ENCODE results near the gene CCDC106.

Gene CCDC106

DNA sequence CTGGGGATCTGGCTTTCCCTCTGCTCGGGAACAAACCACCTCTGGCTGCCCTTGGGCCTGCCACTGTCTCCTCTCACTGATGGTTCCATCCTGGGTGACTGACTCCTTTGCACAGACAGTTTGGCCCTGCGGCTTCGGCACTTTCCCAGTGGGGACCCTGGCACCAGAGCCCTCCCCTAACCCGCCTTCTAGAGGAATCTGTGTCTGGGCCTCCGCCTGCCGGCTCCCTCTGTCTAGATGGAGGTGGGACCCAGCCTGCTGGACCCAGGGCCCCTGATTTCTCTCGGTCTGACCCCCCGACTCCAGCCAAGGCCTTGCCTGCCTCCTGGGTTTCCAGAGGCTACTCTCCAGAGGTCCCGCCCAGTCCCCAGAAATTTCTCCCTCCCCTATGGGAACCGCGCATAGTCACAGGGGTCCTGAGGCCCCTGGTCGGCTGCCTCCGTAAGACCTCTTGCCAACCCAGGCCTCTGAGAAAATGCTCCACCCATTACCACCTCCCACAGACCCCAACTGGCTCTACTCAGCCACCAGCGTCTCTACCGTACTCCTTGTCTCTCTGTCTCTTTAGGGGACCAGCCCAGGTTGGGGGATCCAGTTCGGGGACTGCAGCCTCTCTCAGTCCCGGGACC, 2.7 kb downstream of the CCDC106 start:
- no peak for DNase-seq

DNA sequence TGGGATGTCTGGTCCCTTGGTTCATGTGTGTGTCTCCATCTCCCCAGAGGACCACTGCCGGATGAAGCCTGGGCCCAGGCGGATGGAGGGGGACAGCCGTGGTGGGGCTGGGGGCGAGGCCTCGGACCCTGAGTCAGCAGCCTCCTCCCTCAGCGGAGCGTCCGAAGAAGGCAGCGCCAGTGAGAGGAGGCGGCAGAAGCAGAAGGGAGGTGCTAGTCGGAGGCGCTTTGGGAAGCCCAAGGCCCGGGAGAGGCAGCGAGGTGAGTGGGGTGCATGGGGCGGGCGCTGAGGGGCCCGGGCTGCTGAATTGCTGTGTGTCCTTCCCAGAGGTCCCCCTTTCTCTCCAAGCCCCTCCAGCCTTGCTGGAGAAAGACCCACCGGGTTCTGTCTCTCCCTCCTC, 3.2 kb downstream of the CCDC106 start:
- no peak for DNase-seq

DNA sequence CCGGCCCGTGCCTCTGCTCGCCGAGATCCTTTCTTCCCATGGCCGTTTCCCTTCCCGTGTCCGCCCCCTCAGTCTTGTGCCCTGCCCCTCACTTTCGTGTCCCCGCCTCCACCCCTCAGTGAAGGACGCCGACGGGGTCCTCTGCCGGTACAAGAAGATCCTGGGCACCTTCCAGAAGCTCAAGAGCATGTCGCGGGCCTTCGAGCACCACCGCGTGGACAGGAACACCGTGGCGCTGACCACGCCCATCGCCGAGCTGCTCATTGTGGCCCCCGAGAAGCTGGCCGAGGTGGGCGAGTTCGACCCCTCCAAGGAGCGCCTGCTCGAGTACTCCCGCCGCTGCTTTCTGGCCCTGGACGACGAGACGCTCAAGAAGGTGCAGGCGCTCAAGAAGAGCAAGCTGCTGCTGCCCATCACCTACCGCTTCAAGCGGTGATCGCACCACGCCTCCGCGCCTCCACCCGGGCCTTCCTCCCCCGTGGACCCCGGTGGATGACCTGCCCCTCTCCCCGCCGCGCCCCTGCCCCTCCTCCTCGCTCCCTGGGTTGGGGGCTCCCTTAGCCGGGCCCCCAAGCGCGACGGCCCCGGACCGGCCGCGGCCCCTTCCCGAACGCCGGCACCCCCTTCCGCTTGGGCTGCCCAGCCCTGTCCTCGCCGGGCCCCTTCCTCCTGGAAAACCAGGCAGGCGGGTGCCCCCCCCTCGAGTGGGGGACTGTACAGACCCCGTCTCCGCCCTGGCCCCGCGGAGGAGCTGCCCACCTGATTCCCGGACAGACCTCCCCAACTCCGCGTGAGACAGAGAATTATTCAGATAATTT, 4.5 kb downstream of the CCDC106 start:
- no peak for DNase-seq

DNA sequence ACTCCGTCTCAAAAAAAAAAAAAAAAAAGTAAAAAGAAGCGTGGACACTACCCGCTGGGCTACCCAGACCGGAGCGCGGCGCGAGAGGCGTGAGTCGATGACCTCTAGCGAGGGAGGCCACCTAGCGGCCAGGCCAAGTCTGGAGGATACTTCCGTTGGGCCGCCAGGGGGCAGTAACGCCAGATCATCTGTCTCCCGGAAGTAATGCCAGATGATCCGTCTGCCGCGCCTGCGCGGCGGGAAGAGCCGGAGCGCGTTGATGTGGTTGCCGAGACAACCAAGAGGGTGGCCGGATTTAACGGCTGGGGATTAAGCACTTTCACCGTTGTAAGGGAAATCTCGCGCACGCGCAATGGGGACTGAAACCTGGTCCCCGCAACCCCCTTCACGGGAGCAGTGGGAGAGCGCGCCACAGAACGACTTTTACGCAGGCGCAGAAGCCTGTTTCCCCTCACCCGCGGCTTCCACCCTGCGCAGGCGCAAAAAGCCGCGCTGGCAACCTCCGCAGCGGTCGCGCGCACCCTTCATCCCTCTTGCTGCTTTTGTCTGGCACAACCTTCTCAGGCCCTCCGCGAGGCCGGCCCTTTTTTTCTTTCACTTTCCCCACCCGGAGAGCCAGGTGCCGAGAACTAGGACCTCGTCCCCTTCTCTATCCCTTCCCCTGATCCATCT, 5.8 kb downstream of the CCDC106 start:
- peak; percentile 84 to 100 (median 98) for DNase-seq

DNA sequence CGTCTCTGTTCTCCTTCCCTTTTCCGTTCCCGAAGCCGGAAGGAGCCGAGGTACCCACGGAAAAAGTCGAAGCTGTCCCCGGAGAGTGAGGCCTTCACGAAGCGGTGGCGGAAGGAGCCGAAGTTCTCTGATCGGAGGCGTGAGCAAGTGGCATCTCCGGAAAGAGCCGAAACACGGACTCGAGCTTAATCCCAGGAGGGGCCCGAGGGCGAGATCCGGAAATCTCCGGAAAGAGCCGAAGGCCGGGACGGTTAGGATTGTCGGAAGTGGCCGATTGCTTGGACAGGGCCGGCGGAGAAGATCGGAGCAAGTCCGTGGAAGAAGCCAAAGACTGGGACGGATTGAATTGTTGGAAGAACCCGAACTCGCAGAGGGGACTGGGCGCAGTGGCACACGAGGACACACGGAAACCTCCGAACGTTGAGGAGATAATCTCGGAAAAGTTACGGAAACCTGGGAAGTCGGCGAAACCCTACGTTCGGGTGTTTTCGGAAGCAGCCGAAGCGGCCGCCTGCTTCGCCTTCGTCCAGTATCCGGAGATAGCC, 6.4 kb downstream of the CCDC106 start:
- peak; percentile 87 to 100 (median 99) for DNase-seq

DNA sequence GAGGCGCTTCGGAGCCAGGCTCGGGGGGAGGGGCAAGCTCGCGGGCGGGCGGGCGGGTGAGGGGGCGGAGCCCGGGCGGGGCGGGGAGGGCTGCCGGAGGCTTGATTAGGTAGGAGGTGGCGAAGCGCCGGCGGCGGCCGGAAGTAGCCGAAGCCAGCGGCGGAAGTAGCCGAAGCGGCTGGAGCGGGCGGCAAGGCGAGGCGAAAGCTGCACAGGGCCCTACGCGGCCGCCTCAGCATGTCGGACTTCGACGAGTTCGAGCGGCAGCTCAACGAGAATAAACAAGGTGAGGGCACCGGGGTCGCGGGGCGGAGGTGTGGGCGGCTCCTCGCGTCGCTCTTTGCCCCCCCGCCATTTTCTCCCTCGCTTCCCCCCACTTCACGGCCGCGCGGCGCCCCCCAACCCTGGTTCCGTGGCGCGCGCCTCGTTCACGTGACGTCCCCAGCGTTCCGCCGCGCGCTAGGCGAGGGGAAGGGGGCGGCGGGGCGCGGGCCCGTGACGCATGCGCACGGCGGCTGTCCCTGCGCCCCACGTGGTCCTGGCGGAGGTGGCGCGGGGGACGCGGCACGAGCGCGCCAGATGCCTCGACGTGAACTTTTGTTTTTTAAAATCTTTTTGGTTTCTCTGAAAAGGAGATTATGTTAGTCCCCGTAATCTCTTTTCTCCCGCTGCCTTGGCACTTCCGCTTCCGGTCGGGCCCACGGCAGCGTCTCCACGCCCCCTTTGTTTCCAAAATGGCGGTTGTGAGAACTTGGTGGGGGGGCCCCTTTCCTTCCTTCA, 7.0 kb downstream of the CCDC106 start, which contains the start of gene U2AF2:
Gene U2AF2, plus strand, starts transcription at position 168 of the 780 bp plus-strand sequence. Its CDS starts 70 bp downstream, at position 238.
- DNase-seq = peak in 12 of 14 donors; percentile 68 to 98 (median 97)

DNA sequence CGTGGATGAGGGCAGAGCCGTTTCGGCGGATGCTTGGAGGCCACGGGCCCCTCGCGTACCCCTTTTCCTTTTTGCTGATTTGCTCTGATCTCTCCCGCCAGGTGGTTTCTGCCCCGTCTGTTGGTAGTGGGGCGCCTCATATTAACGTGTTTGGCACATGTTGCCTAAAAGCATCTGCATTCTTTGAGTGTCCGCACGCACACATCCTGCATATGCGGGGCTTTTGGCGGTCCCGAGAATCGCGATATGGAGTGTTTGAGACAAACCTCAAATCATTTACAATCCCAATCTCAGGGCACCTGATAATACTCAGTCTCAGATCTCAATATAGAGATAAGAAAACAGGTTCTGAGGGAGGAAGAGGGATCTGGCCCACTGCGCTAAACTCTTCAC, 7.6 kb downstream of the CCDC106 start:
- DNase-seq = no peak

DNA sequence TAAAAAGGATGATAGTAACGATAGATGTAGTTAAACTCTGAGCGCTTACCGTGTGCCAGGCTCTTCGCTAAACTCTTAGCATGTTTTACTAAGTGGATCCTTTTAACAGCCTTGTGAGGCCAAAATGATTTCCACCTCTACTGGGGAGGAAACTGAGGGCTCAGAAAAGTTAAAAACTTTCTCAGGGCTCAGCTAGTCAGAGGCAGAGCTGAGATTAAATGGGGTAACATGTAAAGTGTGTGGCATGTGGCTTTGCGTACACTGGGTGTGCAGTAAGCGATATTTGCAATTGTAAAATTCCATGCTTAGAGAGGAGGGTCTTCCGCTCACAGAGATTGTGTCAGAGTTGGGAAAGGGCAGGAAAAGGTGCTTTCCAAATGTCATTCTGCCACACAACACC, 8.5 kb downstream of the CCDC106 start:
- DNase-seq = no peak

DNA sequence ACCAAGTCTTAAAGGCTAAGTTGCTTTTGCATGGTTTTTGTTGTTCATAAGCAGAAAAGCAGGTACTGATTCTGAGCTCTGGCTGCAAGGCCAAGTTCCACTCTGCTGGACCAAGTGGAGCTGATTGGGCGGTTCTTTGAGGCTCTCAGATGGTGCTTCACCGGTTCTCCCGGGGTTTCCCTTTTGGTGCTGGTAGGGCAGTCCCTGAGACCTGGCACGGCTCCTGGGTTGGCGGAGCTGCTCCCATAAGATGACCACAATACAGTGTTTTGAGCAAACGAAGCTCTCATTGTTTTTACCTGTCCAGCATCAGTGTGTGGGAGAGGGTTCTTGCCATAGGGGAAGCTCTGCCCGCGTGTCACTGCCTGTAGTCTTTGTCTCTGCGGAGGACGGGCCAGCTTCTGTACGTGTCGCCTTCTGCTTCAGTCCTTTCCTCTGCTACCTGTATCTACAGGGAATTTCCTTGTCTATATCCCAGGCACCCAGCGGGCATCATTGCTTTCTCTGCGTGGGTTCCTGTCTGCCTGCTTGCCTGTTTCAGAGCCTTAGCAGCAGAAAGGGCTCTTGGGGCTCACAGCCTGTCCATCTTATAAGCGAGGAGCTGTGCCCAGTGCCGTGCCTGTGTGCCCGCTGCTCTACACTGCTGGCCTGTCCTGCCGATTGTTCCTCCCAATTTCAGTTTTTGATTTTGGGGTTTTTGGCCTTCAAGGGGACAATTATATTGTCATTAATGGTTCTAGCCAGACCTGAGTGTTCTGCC, 9.2 kb downstream of the CCDC106 start:
- no peak for DNase-seq

DNA sequence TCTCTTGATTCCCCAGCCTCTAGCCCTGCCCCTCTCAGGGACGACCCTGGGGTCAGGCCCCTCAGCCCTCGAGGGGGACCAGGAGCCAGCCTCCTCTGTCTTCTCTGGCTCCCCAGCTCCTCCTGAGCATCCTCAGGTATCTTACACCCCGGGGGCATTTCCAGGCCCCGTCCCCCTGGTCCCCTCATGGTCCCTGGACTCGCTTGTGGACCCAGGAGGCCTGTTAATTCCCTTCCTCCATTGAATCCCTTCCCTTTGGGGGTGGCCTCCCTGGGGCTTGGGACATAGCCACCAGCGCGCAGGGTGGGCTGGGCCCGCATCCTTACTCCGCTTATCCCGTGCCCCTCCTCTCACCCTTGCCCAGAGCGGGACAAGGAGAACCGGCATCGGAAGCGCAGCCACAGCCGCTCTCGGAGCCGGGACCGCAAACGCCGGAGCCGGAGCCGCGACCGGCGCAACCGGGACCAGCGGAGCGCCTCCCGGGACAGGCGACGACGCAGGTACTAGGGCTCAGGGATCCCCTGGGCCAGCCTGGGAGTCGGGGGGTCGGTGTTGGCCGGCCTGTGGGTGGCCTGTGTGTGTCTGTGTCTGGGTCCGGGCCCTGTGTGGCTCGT, 10.9 kb downstream of the CCDC106 start:
- no peak for DNase-seq

DNA sequence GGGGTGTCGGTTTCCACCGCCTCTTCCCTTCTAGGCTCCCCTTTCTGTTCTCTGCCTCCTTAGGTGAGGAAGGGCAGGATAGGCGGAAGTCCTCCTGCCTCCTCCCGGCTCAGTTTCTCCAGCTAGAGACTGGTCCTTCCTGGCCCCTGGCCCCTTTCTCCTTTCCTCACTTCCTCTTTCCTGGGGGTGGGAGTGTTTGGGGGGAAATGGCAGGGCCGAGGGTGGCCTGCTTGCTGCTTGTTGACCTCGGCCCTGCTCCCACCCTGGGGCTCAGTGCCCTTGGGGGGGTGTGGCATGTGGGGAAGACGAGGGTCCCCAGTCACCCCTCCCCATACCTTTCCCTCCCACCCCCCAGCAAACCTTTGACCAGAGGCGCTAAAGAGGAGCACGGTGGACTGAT, 11.8 kb downstream of the CCDC106 start:
- DNase-seq = no peak

DNA sequence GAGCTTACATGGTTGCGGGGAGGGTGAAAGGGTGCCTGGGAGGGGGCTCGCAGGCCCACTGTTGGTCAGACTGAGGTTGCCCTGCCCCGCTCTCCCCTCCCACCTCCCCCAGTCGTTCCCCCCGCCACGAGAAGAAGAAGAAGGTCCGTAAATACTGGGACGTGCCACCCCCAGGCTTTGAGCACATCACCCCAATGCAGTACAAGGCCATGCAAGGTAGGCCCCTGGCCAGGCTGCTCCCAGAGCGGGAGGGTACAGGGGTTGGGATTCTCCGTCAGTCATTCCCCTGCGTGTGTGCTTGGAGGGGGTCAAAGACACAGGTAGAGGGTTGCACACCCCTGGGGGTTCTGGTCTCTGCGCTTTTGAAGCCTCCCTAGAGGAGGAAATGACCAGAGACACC, 12.4 kb downstream of the CCDC106 start:
- DNase-seq = no peak

DNA sequence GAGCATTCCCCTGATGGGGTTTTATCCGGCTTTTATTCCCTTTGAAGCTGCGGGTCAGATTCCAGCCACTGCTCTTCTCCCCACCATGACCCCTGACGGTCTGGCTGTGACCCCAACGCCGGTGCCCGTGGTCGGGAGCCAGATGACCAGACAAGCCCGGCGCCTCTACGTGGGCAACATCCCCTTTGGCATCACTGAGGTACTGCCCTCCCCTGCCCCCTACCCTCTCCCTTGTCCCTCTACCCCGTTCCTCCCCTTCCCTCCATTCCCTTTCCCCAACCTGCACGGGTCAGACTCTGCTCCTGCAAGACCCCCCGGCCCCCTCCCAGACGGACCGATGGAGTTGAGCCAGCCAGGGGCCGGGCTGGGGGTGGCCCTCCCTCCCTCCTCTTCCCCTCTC, 13.0 kb downstream of the CCDC106 start:
- no peak for DNase-seq

DNA sequence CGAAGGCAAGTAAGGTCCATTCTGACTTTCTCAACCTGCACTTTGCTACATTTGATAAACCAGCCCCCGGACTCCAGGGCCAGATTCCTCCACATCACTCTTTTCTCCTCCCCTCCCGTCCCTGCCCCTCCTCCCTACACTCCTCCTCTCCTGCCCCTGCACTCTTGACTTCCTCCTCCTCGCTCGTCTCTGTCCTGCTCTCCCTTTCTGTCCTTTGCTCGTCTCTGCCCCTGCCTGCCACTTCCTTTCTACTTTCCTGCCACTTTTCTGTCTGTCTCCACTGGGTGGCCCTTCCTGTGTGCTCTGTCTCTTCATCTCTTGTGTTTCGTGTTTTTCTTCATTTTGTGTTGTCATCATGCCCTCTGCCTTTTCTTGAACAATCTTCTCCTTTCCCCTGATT, 13.8 kb downstream of the CCDC106 start:
- DNase-seq = no peak

DNA sequence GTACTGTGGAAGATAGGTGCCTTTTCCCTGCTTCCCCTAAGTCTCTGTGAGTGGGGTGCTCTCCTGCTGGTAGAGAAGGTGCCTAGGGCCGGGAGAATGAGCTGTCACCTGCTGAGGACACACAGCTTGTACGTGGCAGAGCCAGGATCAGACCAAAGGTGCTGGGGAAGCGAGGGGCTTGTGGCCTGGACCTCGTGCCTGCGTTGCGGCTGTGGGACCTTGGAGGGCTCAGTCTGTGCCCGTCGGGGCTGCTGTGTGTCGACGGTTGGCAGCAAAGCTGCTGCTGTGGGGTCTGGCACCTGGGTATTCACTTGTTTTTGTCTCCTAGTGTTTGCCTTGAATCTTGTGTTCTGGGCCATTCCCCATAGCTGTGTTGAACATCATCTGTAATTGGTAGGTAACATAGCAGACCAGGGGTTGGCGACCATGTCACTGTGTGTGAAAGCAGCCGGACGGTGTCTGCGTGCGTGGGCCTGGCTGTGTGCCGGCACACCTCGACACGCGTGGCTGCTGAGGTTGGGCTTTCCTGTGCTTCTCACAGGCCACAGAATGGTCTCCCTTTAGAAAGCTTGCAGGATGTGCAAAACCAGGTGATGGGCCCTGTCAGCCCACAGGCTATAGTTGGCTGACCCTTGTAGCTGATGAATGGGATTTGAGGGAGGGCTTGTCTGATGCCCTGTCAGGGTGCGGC, 16.0 kb downstream of the CCDC106 start:
- DNase-seq = no peak

DNA sequence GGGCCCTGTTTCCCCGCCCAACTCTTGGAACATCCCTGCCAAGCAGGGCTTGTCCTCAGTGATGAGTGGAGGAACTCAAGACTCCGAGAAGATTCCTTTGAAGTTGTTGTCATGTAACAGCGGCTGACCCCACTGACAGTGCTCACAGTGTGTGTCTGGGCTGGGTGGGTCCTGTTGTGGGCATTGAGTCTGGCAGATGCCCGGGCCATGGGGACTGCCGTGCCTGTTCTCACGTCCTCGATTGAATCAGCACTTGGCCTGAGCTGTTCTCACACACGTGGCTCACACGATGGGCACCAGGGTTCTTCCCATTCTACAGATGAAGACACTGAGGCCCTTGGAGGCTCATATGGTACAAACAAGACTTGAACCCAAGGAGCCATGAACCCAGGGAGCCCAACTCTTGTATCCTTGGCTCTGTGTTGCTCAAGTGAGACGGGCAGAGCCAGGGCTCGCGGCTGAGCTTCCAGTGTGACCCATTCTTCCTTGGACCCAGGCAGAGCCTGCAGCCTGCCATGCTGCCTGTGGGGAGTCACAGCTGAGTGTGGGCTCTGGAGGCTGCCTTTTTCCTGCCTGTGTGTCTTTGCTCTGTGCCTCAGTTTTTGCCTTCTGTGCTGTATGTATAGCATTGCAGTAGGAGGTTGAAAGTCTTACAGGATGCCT, 18.5 kb downstream of the CCDC106 start:
- no peak for DNase-seq

DNA sequence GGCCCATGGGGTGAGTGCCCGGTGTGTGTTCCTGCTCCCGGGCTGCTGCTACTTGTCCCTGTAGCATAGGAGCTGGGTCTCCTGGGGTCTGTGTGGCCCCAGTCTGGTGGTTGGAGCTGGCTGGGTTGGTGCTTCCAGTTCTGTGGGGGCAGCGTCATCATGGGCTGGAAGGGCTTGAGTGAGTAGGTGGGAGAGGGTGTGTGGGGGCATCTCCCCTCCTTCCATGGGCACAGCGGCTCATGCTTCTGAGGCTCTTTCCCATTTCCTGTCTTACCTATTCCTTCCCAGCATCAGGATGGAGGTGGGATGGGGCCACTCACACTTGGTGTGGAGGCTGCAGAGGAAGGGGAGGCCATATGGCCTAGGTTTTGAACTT, 19.0 kb downstream of the CCDC106 start:
- no peak for DNase-seq

DNA sequence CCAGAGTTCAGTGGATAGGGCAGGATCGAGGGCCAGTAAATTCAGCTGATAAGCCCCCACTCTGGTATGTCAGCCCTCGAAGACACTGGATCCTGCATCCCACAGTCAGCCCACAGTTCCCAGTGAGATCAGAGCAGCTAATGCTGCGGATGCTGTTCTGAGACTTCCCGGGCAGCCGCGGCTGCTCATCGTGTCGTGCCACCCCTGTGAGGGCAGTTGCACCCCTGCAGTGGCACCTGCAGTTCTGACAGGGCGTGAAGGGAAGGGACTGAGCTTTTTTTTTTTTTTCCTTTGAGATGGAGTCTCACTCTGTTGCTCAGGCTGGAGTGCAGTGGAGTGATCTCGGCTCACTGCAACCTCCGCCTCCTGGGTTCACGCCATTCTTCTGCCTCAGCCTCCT, 19.5 kb downstream of the CCDC106 start:
- DNase-seq = no peak

DNA sequence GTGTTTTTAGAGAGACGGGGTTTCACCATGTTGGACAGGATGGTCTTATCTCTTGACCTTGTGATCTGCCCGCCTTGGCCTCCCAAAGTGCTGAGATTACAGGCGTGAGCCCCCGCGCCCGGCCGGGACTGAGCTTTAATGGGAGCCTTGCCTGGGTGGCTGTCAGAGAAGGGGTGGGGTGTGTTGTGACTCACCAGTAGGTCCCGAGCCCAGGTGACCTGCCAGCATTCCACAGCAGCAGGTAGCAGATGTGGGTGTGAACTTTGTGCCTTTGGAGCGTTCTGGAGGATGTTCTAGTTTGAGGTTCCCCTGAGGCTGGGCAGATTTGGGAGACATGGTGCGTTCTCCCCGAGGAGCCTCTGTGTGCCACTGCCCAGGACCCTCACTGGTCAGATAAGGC, 19.9 kb downstream of the CCDC106 start:
- DNase-seq = no peak

Measured in C1 segment of cervical spinal cord (tissue), 14 donors.